Thyroid gland (tissue), 4 donors: ENCODE measurements around the gene DDN. TPM values are rescaled to one million over a fixed set of nuclear protein-coding genes. Genes with fewer than 3 reads are reported as not detected.

Experiments used
- DNase-seq, 2 donors: peaks; one replicate each; pipeline ENCODE4 v3.0.0-alpha.2; 2019
- H3K27ac ChIP-seq, 3 donors: fragments of 200-600 bp; sonication (generic); 1 replicate in 2 of 3; 2 replicates in 1 of 3; pipeline ENCODE4 v1.5.1; 2016 to 2019; ENCODE audit warnings: mild to moderate bottlenecking in 1 of 3, moderate library complexity in 1 of 3
- H3K27me3 ChIP-seq: fragments of 200-600 bp; sonication (generic); one replicate; pipeline ENCODE4 v1.5.1; 2019
- H3K36me3 ChIP-seq, 2 donors: fragments of 200-600 bp; sonication (generic); one replicate each; pipeline ENCODE4 v1.5.1; 2016 to 2019
- H3K4me1 ChIP-seq, 2 donors: fragments of 200-600 bp; sonication (generic); one replicate each; pipeline ENCODE4 v1.5.1; 2017 to 2019
- H3K4me3 ChIP-seq, 3 donors: fragments of 200-600 bp; sonication (generic); replicated peaks in 1 of 3; 1 replicate in 2 of 3; 2 replicates in 1 of 3; pipeline ENCODE4 v1.5.1; 2016; ENCODE audit warnings: mild to moderate bottlenecking in 1 of 3
- H3K9me3 ChIP-seq: fragments of 200-600 bp; sonication (generic); one replicate; pipeline ENCODE4 v1.5.1; 2017
- CTCF ChIP-seq, 6 experiments: fragments of 200-600 bp in 3 of 6; fragments of 450-650 bp in 3 of 6; sonication (generic) in 3 of 6; IDR thresholded peaks; one replicate each; pipeline ENCODE4 v1.5.1; 2016 to 2019; ENCODE audit warnings: antibody characterized with exemption in 6 of 6, mild to moderate bottlenecking in 2 of 6, inconsistent platforms in 1 of 6, moderate library complexity in 1 of 6
- POLR2A ChIP-seq, 2 donors: fragments of 450-650 bp; IDR thresholded peaks; one replicate each; pipeline ENCODE4 v1.6.1; 2017; ENCODE audit warnings: antibody characterized with exemption in 2 of 2, mild to moderate bottlenecking in 2 of 2, moderate library complexity in 1 of 2
- WGBS, 2 donors: methylation state at CpG; one replicate each; pipeline ENCODE4 v1.1.5; 2017; 5-methylcytosine and 5-hydroxymethylcytosine counted together
- intact Hi-C: fragments of 100-400 bp; cut with DNase I; formaldehyde crosslinking; loops from one replicate; pipeline ENCODE4 v1.15.1; 2023
- total RNA-seq, 4 donors: library from RNA; depleted of rRNA; stranded (reverse); fragments of >200 nt; gene quantifications; one replicate each; pipeline ENCODE4 v1.2.3, GENCODE V29; 2016

The DDN gene
- total RNA-seq, 4 donors from 2014 or later: 0.11 to 0.13 TPM; not detected in 2

DNA sequence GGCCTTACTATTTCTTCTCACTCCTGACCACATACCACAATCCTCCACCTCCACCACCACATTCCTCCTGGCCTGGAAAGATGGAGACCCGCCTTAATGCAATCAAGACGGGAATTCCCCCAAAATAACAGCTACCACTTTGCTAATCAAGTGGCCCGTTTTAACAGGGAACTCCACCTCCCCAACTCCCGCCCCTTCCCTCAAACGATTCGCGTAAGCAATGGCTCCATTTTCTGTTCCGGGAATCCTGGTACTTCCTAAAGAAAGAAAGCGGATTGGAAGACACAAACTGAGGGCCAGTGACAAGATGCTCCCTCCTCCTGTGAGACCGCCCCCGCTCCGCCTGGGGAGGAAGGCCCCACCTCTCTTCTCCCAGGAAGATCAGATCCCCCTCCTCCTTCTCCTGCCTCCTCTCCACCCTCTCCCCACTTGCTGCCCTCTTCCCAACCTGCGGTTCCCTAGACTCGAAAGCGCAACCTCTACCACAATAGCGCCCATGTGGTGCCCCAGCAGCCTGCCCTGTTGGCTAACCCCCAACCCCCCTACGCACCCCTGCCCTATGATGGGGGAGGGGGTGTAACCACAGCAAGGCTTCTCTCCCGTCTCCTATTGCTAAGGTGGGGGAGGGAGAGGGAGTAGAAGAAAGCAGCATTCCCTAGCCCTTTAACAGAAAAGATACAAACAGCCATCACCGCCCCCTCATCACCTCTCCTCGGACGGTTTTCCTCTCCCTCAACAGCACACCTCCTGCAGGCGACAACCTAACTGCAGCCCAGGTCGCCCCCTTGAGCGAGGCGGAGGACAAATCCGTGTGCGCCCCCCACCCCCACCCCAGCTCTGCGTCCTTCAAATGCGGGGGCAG is 42.7 kb downstream of the DDN start:
- H3K27me3 ChIP-seq: no peaks in the 10 kb centered on the region
- DNase-seq: peak; percentile 85 to 88
- intact Hi-C loops: no loop called here
- no peaks in the 10 kb centered on the region for H3K9me3 ChIP-seq
- peaks cover 0 to 5% of the 10 kb centered on the region in 2 donors for H3K36me3 ChIP-seq
- WGBS, 2 donors: 1% methylated on average over 20 to 29 of the region's 29 CpGs
- TF ChIP-seq CTCF (IDR thresholded peaks at IDR 0.05): no peak
- peak in 1 of 2 donors; percentile 46 for TF ChIP-seq POLR2A (IDR thresholded peaks at IDR 0.05)
- peaks cover 17 to 26% of the 10 kb centered on the region in 2 donors for H3K4me1 ChIP-seq
- peak overlapping the region; percentile 43 to 87 (median 75) for H3K4me3 ChIP-seq
- peak overlapping the region; percentile 12 to 84 (median 70) for H3K27ac ChIP-seq

GRCh38 chr12:48954841-48955501 is 44.2 kb downstream of the DDN start:
- Histone ChIP-seq H3K4me1 (peaks cover 17 to 26% of the 10 kb centered on the region in 2 donors), H3K4me3 (no peak overlapping the region), H3K27ac (no peak overlapping the region), H3K27me3 (no peaks in the 10 kb centered on the region), H3K9me3 (no peaks in the 10 kb centered on the region), H3K36me3 (peaks cover 0 to 5% of the 10 kb centered on the region in 2 donors)
- peak; percentile 72 to 73 for DNase-seq
- intact Hi-C loops: no loop called here
- no peak for TF ChIP-seq CTCF (IDR thresholded peaks at IDR 0.05)
- TF ChIP-seq POLR2A (IDR thresholded peaks at IDR 0.05): no peak
- 27 to 43% methylated on average over 3 of the region's 3 CpGs for WGBS, 2 donors

DNA sequence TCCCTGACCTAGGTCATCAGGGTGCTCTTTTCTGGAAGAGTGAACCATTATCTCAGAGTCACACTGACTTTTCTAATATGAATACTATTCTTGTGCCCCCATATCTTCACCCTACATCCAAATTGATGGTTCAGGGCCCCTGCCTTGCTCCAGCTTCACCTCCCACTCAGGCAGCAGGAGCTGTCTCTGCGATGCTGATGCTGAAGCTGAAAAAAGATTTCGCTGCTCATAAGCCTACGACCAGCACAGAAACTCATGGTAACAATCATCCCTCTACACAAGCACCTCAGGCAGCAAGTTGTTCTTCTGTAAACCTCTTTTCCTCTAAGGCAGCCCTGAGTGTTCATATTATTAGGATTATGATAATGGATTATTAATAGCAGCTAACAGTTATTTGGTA is 45.1 kb downstream of the DDN start:
- Histone ChIP-seq H3K4me3 (no peak overlapping the region), H3K4me1 (peaks cover 17 to 26% of the 10 kb centered on the region in 2 donors), H3K27me3 (no peaks in the 10 kb centered on the region), H3K9me3 (no peaks in the 10 kb centered on the region), H3K36me3 (peaks cover 0 to 5% of the 10 kb centered on the region in 2 donors), H3K27ac (no peak overlapping the region)
- WGBS, 2 donors: 97 to 99% methylated on average over 3 of the region's 3 CpGs
- DNase-seq: no peak
- no peak for TF ChIP-seq CTCF (IDR thresholded peaks at IDR 0.05)
- TF ChIP-seq POLR2A (IDR thresholded peaks at IDR 0.05): no peak
- intact Hi-C loops: no loop called here

- Histone ChIP-seq H3K9me3 (no peaks in the 10 kb centered on the region), H3K27ac (no peak overlapping the region), H3K36me3 (peaks cover 0 to 5% of the 10 kb centered on the region in 2 donors), H3K4me3 (no peak overlapping the region), H3K4me1 (peaks cover 25 to 28% of the 10 kb centered on the region in 2 donors), H3K27me3 (no peaks in the 10 kb centered on the region)
- TF ChIP-seq POLR2A (IDR thresholded peaks at IDR 0.05) (no peak), CTCF (IDR thresholded peaks at IDR 0.05) (no peak)
- intact Hi-C loops: no loop called here
- no peak for DNase-seq
- WGBS, 2 donors: 85 to 86% methylated on average over 4 of the region's 4 CpGs
Observed at GRCh38 chr12:48952691-48953090, 46.5 kb downstream of the DDN start.

DNA sequence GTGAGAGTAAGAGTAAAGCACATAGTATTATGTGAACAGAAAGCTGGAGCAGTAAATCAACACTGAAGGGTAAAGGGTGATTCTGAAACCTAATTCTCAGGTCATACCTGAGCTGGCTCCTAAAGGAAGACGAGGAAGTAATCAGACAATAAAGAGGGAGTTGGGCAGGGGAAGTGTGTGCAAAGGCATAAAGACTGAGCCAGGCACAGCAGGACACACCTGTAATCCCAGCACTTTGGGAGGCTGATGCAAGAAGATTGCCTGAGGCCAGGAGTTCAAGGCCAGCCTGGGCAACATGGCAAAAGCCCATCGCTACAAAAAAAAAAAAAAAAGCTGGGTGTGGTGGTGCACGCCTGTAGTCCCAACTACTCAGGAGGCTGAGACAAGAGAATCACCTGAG is 51.4 kb downstream of the DDN start:
- Histone ChIP-seq H3K27me3 (no peaks in the 10 kb centered on the region), H3K4me1 (peaks cover 42 to 54% of the 10 kb centered on the region in 2 donors), H3K9me3 (no peaks in the 10 kb centered on the region), H3K27ac (peak overlapping the region; percentile 23 to 91 (median 69)), H3K36me3 (peaks cover 0 to 1% of the 10 kb centered on the region in 2 donors), H3K4me3 (no peak overlapping the region)
- 95 to 97% methylated on average over 3 of the region's 3 CpGs for WGBS, 2 donors
- intact Hi-C loops: no loop called here
- no peak for DNase-seq
- TF ChIP-seq POLR2A (IDR thresholded peaks at IDR 0.05) (no peak), CTCF (IDR thresholded peaks at IDR 0.05) (no peak)
